Psoas muscle (tissue), 8 donors: ENCODE data around the gene SEC23B. TPM values are rescaled to one million over a fixed set of nuclear protein-coding genes. Genes with fewer than 3 reads are reported as not detected.

ENCODE experiments used
- ATAC-seq, 4 donors: fragments of 200-7000 bp; cut with Tn5 transposase; one replicate each; pipeline ENCODE4 v1.9.1; 2020; ENCODE audit warnings: moderate library complexity in 3 of 4, mild to moderate bottlenecking in 2 of 4
- DNase-seq, 2 donors: peaks; one replicate each; pipeline ENCODE4 v3.0.0-alpha.2; 2020
- H3K27ac ChIP-seq: fragments of 200-600 bp; one replicate; pipeline ENCODE4 v1.8.0; 2022
- H3K27me3 ChIP-seq, 3 donors: fragments of 200-600 bp in 1 of 3; one replicate each; pipeline versions ENCODE4 v1.6.1 to v1.8.0; 2013 to 2022; ENCODE audit warnings: low read length in 2 of 3, mild to moderate bottlenecking in 2 of 3, moderate library complexity in 1 of 3; ENCODE audit not compliant: insufficient read depth in 3 of 3
- H3K36me3 ChIP-seq, 2 donors: fragments of 200-600 bp in 1 of 2; one replicate each; pipeline versions ENCODE4 v1.6.1 to v1.8.0; 2013 to 2022; ENCODE audit warnings: low read depth in 1 of 2, mild to moderate bottlenecking in 1 of 2, moderate library complexity in 1 of 2; ENCODE audit not compliant: insufficient read depth in 1 of 2
- H3K4me1 ChIP-seq: fragments of 200-600 bp; one replicate; pipeline ENCODE4 v1.8.0; 2022
- H3K4me3 ChIP-seq: fragments of 200-600 bp; one replicate; pipeline ENCODE4 v1.8.0; 2022; ENCODE audit warnings: mild to moderate bottlenecking
- H3K9me3 ChIP-seq: fragments of 200-600 bp; one replicate; pipeline ENCODE4 v1.8.0; 2022
- WGBS, 3 donors: extraction: QIAGEN DNeasy Blood & Tissue Kit; methylation state at CpG; one replicate each; pipeline versions ENCODE4 v1.1.6 to v1.1.7; 2013; 5-methylcytosine and 5-hydroxymethylcytosine counted together
- intact Hi-C, 2 donors: fragments of 100-400 bp; cut with DNase I; formaldehyde crosslinking; loops; one replicate each; pipeline versions ENCODE4 v1.11.0 to v1.14.2; 2022
- polyA plus RNA-seq, 3 donors: library from polyadenylated mRNA; stranded (reverse); fragments of 200-250 nt; gene quantifications; one replicate each; pipeline ENCODE4 v1.2.3, GENCODE V29; 2013
- total RNA-seq, 4 donors: library from RNA; stranded (reverse); fragmentation: NEBNext Ultra II Directional in 2 of 4; extraction: Animal tissue kit (Norgen Biotek cat#: 25700) in 2 of 4; gene quantifications; one replicate each; pipeline versions ENCODE4 v1.2.1 to v1.2.4, GENCODE V29; 2021 to 2023
- TF ChIP-seq, protein P1 (sequence below): fragments of 200-600 bp; IDR thresholded peaks from one replicate; pipeline ENCODE4 v1.8.0; 2022; ENCODE audit warnings: antibody characterized with exemption
- donor health status: healthy with polysubstance abuse.
- donor health status: DM: no; HTN: no; CAD: no; lungs with moderate emphysema.
- donor health status: Bipolar disorder and iron deficiency.
- donor health status: healthy.
- donor health status: DM: yes; HTN: yes; CAD: no.
- donor health status: DM: no; HTN: no; CAD: no.
- donor health status: DM: no; HTN: no; CAD: no.
- donor health status: DM: yes; HTN: yes; CAD: no.

Gene SEC23B
- total and polyA plus RNA-seq, 7 donors, result 3.1 to 14.0 (median 7.9) TPM

DNA sequence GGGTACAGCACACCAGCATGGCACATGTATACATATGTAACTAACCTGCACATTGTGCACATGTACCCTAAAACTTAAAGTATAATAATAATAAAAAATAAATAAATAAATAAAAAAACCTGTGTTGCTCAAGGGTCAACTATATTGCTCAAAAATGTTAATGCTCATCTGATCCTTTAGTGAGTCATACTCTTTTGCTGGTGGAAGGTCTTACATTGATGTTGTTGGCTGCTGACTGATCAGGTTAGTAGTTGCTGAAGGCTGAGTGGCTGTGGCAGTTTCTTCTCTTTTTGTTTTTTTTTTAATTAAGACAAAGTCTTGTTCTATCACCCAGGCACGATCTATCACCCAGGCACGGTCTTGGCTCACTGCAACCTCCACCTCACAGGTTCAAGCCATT is 29.9 kb downstream of the SEC23B start:
- TF ChIP-seq, protein P1, sequence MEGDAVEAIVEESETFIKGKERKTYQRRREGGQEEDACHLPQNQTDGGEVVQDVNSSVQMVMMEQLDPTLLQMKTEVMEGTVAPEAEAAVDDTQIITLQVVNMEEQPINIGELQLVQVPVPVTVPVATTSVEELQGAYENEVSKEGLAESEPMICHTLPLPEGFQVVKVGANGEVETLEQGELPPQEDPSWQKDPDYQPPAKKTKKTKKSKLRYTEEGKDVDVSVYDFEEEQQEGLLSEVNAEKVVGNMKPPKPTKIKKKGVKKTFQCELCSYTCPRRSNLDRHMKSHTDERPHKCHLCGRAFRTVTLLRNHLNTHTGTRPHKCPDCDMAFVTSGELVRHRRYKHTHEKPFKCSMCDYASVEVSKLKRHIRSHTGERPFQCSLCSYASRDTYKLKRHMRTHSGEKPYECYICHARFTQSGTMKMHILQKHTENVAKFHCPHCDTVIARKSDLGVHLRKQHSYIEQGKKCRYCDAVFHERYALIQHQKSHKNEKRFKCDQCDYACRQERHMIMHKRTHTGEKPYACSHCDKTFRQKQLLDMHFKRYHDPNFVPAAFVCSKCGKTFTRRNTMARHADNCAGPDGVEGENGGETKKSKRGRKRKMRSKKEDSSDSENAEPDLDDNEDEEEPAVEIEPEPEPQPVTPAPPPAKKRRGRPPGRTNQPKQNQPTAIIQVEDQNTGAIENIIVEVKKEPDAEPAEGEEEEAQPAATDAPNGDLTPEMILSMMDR, result no peak
- WGBS, 3 donors, result 99 to 100% (median 100%) methylated on average over 2 of the region's 2 CpGs
- intact Hi-C loops, result no loop called here
- Histone ChIP-seq H3K27ac (no peak overlapping the region), H3K4me3 (no peak overlapping the region), H3K9me3 (no peaks in the 10 kb centered on the region), H3K4me1 (no peaks in the 10 kb centered on the region), H3K27me3 (no peaks in the 10 kb centered on the region), H3K36me3 (peaks cover 5 to 85% of the 10 kb centered on the region in 2 donors)
- DNase-seq (no peak), ATAC-seq (no peak)

DNA sequence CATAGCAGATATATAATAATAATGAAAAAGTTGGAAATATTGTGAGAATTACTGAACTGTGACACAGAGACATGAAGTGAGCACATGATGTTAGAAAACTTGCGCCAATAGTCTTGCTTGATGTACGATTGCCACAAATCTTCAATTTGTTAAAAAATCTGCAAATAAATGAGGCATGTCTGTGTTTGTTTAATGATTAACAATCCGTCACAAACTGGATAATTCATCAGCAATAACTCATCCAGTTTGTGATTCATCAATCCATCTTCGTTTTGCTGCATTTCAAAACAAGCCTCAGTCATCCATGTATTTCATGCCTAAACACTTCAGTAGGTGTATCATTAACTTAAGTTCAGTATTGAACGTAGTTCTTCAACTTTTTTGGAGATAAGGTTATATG is 34.0 kb downstream of the SEC23B start:
- H3K9me3 ChIP-seq, result no peaks in the 10 kb centered on the region
- DNase-seq (no peak), ATAC-seq (no peak)
- peaks cover 0 to 86% of the 10 kb centered on the region in 2 donors for H3K36me3 ChIP-seq
- TF ChIP-seq, protein P1, result no peak
- intact Hi-C loops, result no loop called here
- H3K27me3 ChIP-seq, result no peaks in the 10 kb centered on the region
- no peak overlapping the region for H3K4me3 ChIP-seq
- no peak overlapping the region for H3K27ac ChIP-seq
- WGBS, 3 donors, result 91 to 95% (median 92%) methylated on average over 5 of the region's 5 CpGs
- no peaks in the 10 kb centered on the region for H3K4me1 ChIP-seq

DNA sequence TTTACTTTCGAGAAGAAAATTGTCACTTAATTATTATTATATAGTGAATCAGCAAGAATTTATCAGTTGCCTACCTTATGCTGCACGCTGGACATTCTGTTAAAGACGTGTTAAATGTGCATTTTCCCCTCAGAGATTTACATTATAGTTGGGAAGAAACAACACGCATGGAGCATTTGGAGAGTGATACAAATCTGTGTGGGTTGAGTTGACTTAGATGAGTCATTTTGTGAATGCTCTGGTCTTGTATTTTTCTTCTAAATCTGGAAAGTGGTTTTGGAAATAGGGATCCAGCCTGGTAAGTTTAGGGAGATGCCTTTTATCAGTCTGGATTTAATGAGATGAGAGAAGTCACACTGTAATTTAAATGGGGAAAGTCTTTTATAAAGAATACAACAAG is 35.5 kb downstream of the SEC23B start:
- Histone ChIP-seq H3K27me3 (no peaks in the 10 kb centered on the region), H3K4me3 (no peak overlapping the region), H3K4me1 (no peaks in the 10 kb centered on the region), H3K27ac (no peak overlapping the region), H3K36me3 (peaks cover 0 to 91% of the 10 kb centered on the region in 2 donors), H3K9me3 (no peaks in the 10 kb centered on the region)
- intact Hi-C loops, result no loop called here
- WGBS, 3 donors, result 95 to 99% (median 95%) methylated on average over 4 of the region's 4 CpGs
- ATAC-seq (no peak), DNase-seq (no peak)
- TF ChIP-seq, protein P1, result no peak

DNA sequence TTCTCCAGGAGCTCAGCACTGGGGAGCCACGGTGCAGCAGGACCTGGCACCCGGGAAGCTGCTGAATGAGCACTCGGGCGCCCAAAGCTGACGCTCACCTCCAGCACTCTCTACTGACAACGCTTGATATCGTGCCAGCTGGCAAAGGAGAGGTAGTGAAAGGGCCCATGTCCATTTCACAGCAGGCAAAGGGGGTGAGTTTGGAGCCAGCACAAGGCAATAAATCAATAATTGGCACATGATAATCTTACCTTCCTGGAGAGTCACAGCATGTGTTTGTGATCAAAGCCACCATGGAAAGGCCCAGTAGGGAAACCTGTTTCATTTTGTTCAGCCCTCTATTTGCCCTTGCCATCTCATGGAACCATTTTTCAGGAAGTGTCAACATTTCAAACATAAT is 36.2 kb downstream of the SEC23B start:
- DNase-seq (no peak), ATAC-seq (no peak)
- Histone ChIP-seq H3K9me3 (no peaks in the 10 kb centered on the region), H3K36me3 (peaks cover 0 to 93% of the 10 kb centered on the region in 2 donors), H3K4me1 (no peaks in the 10 kb centered on the region), H3K4me3 (no peak overlapping the region), H3K27me3 (no peaks in the 10 kb centered on the region), H3K27ac (no peak overlapping the region)
- WGBS, 3 donors, result 70 to 78% (median 74%) methylated on average over 7 of the region's 7 CpGs
- intact Hi-C loops, result no loop called here
- TF ChIP-seq, protein P1, result no peak

DNA sequence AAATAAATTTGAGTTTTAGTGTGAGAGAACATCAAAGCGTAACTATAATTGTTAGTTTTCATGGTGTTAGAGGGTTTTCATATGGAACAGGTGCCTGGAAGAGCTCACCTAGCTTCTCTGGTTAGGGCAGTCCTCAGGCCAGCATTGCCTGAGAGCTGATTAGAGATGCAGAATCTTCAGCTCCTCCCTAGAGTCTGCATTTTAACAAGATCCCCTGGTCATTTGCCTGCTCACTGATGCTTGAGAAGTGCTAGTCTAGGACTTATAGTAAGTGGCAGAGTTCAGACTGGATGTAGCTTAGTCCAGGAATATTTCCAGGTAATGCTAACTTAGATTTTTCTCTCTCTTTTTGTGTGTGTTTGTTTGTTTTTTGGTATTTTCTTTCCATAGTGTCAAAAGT is 37.8 kb downstream of the SEC23B start:
- Histone ChIP-seq H3K36me3 (peaks cover 0 to 97% of the 10 kb centered on the region in 2 donors), H3K27ac (no peak overlapping the region), H3K27me3 (no peaks in the 10 kb centered on the region), H3K4me3 (no peak overlapping the region), H3K9me3 (no peaks in the 10 kb centered on the region), H3K4me1 (no peaks in the 10 kb centered on the region)
- TF ChIP-seq, protein P1, result no peak
- no peak for DNase-seq
- ATAC-seq, result no peak
- intact Hi-C loops, result no loop called here
- 97 to 100% (median 100%) methylated on average over 1 of the region's 1 CpG for WGBS, 3 donors
